RWPE2 (cell line): ENCODE measurements around the gene OAS3.
A peak's percentile ranks its signal among the peaks of the same experiment; 100 is the strongest.

Experiments
- ATAC-seq: fragments of 200-7000 bp; cut with Tn5 transposase; 3 replicates; pipeline ENCODE4 v1.9.1; 2021; ENCODE audit warnings: low read depth
- DNase-seq: peaks from one replicate; pipeline ENCODE4 v3.0.0-alpha.2; 2020; ENCODE audit warnings: low spot score
- H3K27ac ChIP-seq: fragments of 450-650 bp; 2 replicates; pipeline ENCODE4 v1.5.1; 2017; ENCODE audit warnings: mild to moderate bottlenecking; ENCODE audit not compliant: poor library complexity, severe bottlenecking
- H3K27me3 ChIP-seq: fragments of 250-450 bp; sonication (Bioruptor Pico); 2 replicates; pipeline ENCODE4 v1.5.1; 2021; ENCODE audit warnings: mild to moderate bottlenecking, moderate library complexity; ENCODE audit not compliant: insufficient read depth, poor library complexity, severe bottlenecking
- H3K36me3 ChIP-seq: fragments of 250-450 bp; sonication (Bioruptor Pico); 2 replicates; pipeline ENCODE4 v1.5.1; 2020; ENCODE audit warnings: low read depth, mild to moderate bottlenecking, moderate library complexity
- H3K4me1 ChIP-seq: fragments of 250-450 bp; sonication (Bioruptor Pico); 2 replicates; pipeline ENCODE4 v1.5.1; 2021; ENCODE audit warnings: mild to moderate bottlenecking, moderate library complexity; ENCODE audit not compliant: insufficient read depth, poor library complexity, severe bottlenecking
- H3K4me3 ChIP-seq: fragments of 250-450 bp; sonication (Bioruptor Pico); 2 replicates; pipeline ENCODE4 v1.5.1; 2021; ENCODE audit warnings: mild to moderate bottlenecking, moderate library complexity; ENCODE audit not compliant: severe bottlenecking
- H3K9me3 ChIP-seq: fragments of 250-450 bp; sonication (Bioruptor Pico); 2 replicates; pipeline ENCODE4 v1.5.1; 2021; ENCODE audit warnings: mild to moderate bottlenecking, moderate library complexity; ENCODE audit not compliant: severe bottlenecking
- TF ChIP-seq, protein P1 (sequence below): fragments of 450-650 bp; IDR thresholded peaks from one replicate; pipeline ENCODE4 v1.5.1; 2017; ENCODE audit warnings: mild to moderate bottlenecking, moderate library complexity; ENCODE audit not compliant: poor library complexity, severe bottlenecking

The OAS3 gene

GRCh38 chr12:112937741-112938719, at the start of gene OAS3:
Gene OAS3 (plus strand): TSS chr12:112938474. CDS start chr12:112938531, 57 bp downstream.
- Histone ChIP-seq H3K4me1 (peaks cover 19% of the 10 kb centered on the region), H3K36me3 (peaks cover 5% of the 10 kb centered on the region), H3K27me3 (no peaks in the 10 kb centered on the region), H3K27ac (peak within 1 kb of the TSS; percentile 79), H3K4me3 (peak within 1 kb of the TSS; percentile 54), H3K9me3 (no peaks in the 10 kb centered on the region)
- TF ChIP-seq, protein P1, sequence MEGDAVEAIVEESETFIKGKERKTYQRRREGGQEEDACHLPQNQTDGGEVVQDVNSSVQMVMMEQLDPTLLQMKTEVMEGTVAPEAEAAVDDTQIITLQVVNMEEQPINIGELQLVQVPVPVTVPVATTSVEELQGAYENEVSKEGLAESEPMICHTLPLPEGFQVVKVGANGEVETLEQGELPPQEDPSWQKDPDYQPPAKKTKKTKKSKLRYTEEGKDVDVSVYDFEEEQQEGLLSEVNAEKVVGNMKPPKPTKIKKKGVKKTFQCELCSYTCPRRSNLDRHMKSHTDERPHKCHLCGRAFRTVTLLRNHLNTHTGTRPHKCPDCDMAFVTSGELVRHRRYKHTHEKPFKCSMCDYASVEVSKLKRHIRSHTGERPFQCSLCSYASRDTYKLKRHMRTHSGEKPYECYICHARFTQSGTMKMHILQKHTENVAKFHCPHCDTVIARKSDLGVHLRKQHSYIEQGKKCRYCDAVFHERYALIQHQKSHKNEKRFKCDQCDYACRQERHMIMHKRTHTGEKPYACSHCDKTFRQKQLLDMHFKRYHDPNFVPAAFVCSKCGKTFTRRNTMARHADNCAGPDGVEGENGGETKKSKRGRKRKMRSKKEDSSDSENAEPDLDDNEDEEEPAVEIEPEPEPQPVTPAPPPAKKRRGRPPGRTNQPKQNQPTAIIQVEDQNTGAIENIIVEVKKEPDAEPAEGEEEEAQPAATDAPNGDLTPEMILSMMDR = no peak
- ATAC-seq = peak; percentile 57
- peak; percentile 82 for DNase-seq

GRCh38 chr12:112891093-112892024, 46.9 kb upstream of the OAS3 start:
- Histone ChIP-seq H3K9me3 (no peaks in the 10 kb centered on the region), H3K27ac (no peak overlapping the region), H3K36me3 (no peaks in the 10 kb centered on the region), H3K4me1 (no peaks in the 10 kb centered on the region), H3K27me3 (no peaks in the 10 kb centered on the region), H3K4me3 (no peak overlapping the region)
- no peak for DNase-seq
- TF ChIP-seq, protein P1 = no peak
- no peak for ATAC-seq

DNA sequence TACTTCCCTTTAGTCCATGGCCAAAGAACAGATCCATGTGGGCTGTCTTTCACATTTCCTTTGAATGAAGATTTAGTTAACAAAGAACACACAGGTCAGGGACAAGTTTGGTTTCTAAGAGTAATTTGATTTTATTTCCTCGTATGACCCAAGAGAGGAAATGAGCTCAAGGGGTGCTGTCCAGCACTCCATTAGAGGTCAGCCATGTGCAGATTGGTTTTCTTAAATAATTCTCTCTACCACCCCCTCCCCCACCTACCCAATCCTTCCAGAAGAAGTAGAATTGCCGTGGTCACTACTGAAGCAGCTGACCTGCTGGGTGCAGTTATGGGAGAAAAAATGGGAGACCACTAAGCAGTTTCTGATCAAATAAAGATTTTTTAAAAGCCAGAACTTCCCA, 45.4 kb upstream of the OAS3 start:
- no peaks in the 10 kb centered on the region for H3K9me3 ChIP-seq
- ATAC-seq = no peak

DNA sequence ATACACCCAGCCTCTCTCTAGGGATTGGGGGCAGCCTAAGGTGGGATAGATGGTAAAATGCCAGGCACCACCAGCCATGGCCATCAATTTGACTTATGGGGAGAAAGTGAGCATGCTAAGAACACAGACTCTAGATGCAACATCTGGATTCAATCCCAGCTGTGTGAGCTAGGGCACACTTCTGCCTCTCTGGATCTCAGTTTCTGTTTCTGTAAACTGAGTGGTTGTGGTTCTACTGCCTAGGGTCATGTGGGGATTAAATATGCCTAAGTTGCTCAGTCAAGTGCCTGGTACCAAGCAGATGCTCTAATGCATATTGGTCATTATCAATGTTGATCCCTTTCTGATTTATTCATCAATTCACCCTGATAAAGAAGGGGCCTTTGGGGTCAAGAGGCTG, 44.1 kb upstream of the OAS3 start:
- ATAC-seq (no peak), DNase-seq (no peak)
- no peak overlapping the region for H3K4me3 ChIP-seq
- H3K27me3 ChIP-seq = peaks cover 3% of the 10 kb centered on the region
- H3K27ac ChIP-seq = no peak overlapping the region
- H3K4me1 ChIP-seq = no peaks in the 10 kb centered on the region
- TF ChIP-seq, protein P1 = no peak
- no peaks in the 10 kb centered on the region for H3K9me3 ChIP-seq
- H3K36me3 ChIP-seq = no peaks in the 10 kb centered on the region

More for the DNA sequence above, 45.4 kb upstream of the OAS3 start:
- TF ChIP-seq, protein P1 = no peak
- Histone ChIP-seq H3K36me3 (no peaks in the 10 kb centered on the region), H3K27me3 (peaks cover under 1% of the 10 kb centered on the region), H3K4me3 (no peak overlapping the region), H3K4me1 (no peaks in the 10 kb centered on the region), H3K27ac (no peak overlapping the region)
- DNase-seq = no peak
